Osteocyte (in vitro differentiated cells): ENCODE data around the gene MAEA. TPM values are rescaled to one million over a fixed set of nuclear protein-coding genes. Genes with fewer than 3 reads are reported as not detected.

Experiments used
- DNase-seq: peaks from one replicate; pipeline ENCODE4 v3.0.0; 2021; ENCODE audit warnings: mixed read lengths; ENCODE audit not compliant: unreplicated experiment; ENCODE audit errors: extremely low spot score
- H3K27ac Mint-ChIP-seq: one replicate; pipeline ENCODE4 v1.8.0; 2021; ENCODE audit warnings: mild to moderate bottlenecking, mixed read lengths; ENCODE audit not compliant: unreplicated experiment
- H3K27me3 Mint-ChIP-seq: one replicate; pipeline ENCODE4 v1.8.0; 2021; ENCODE audit warnings: mixed read lengths; ENCODE audit not compliant: unreplicated experiment
- H3K36me3 Mint-ChIP-seq: one replicate; pipeline ENCODE4 v1.8.0; 2021; ENCODE audit warnings: mixed read lengths; ENCODE audit not compliant: unreplicated experiment
- H3K4me1 Mint-ChIP-seq: one replicate; pipeline ENCODE4 v1.8.0; 2021; ENCODE audit warnings: mixed read lengths; ENCODE audit not compliant: unreplicated experiment
- H3K4me3 Mint-ChIP-seq: one replicate; pipeline ENCODE4 v1.8.0; 2021; ENCODE audit warnings: mild to moderate bottlenecking, moderate library complexity, mixed read lengths; ENCODE audit not compliant: unreplicated experiment
- H3K9me3 Mint-ChIP-seq: one replicate; pipeline ENCODE4 v1.8.0; 2021; ENCODE audit warnings: mixed read lengths; ENCODE audit not compliant: unreplicated experiment
- CTCF ChIP-seq: fragments of 200-600 bp; sonication (generic); IDR thresholded peaks from 2 replicates; pipeline ENCODE4 v1.5.0; 2021; ENCODE audit warnings: antibody characterized with exemption, mild to moderate bottlenecking, moderate library complexity
- total RNA-seq: library from RNA; stranded (reverse); gene quantifications from 2 replicates; pipeline ENCODE4 v1.2.1, GENCODE V29; 2021

The MAEA gene
- total RNA-seq, 1 donor from 2014 or later = 62.9 TPM

- H3K4me1 Mint-ChIP-seq = no peaks in the 10 kb centered on the region
- no peak for TF ChIP-seq CTCF
- H3K9me3 Mint-ChIP-seq = no peaks in the 10 kb centered on the region
- no peak overlapping the region for H3K27ac Mint-ChIP-seq
- H3K27me3 Mint-ChIP-seq = no peaks in the 10 kb centered on the region
- H3K36me3 Mint-ChIP-seq = peaks cover 17% of the 10 kb centered on the region
- no peak overlapping the region for H3K4me3 Mint-ChIP-seq
- DNase-seq = no peak
Measured at GRCh38 chr4:1366371-1367229, 76.9 kb downstream of the MAEA start.

- TF ChIP-seq CTCF = no peak
- H3K9me3 Mint-ChIP-seq = no peaks in the 10 kb centered on the region
- H3K27me3 Mint-ChIP-seq = no peaks in the 10 kb centered on the region
- no peak overlapping the region for H3K27ac Mint-ChIP-seq
- no peak overlapping the region for H3K4me3 Mint-ChIP-seq
- DNase-seq = no peak
- H3K36me3 Mint-ChIP-seq = peaks cover 20% of the 10 kb centered on the region
- H3K4me1 Mint-ChIP-seq = no peaks in the 10 kb centered on the region
Measured at GRCh38 chr4:1367230-1367935, 77.7 kb downstream of the MAEA start.

- DNase-seq = no peak
- no peaks in the 10 kb centered on the region for H3K27me3 Mint-ChIP-seq
- H3K4me3 Mint-ChIP-seq = no peak overlapping the region
- no peak for TF ChIP-seq CTCF
- no peaks in the 10 kb centered on the region for H3K9me3 Mint-ChIP-seq
- no peaks in the 10 kb centered on the region for H3K4me1 Mint-ChIP-seq
- H3K36me3 Mint-ChIP-seq = peaks cover 23% of the 10 kb centered on the region
- no peak overlapping the region for H3K27ac Mint-ChIP-seq
Measured at GRCh38 chr4:1367936-1368289, 78.2 kb downstream of the MAEA start.

- Mint-ChIP-seq H3K4me3 (no peak overlapping the region), H3K36me3 (peaks cover 25% of the 10 kb centered on the region), H3K27me3 (no peaks in the 10 kb centered on the region), H3K9me3 (no peaks in the 10 kb centered on the region), H3K4me1 (no peaks in the 10 kb centered on the region), H3K27ac (no peak overlapping the region)
- TF ChIP-seq CTCF = no peak
- no peak for DNase-seq
Measured at GRCh38 chr4:1368421-1369090, 78.9 kb downstream of the MAEA start.

GRCh38 chr4:1369091-1369450 is 79.4 kb downstream of the MAEA start:
- H3K36me3 Mint-ChIP-seq = peaks cover 29% of the 10 kb centered on the region

More at GRCh38 chr4:1369091-1369450, 79.4 kb downstream of the MAEA start:
- H3K27ac Mint-ChIP-seq = no peak overlapping the region
- no peaks in the 10 kb centered on the region for H3K27me3 Mint-ChIP-seq
- no peaks in the 10 kb centered on the region for H3K9me3 Mint-ChIP-seq
- no peak for DNase-seq
- no peak for TF ChIP-seq CTCF
- no peaks in the 10 kb centered on the region for H3K4me1 Mint-ChIP-seq
- H3K4me3 Mint-ChIP-seq = no peak overlapping the region
